HFF-Myc (cell line): ENCODE measurements around the gene NOC4L.
"Not testable (repeated sequence)": the region's sequence is repeated elsewhere in the genome, so short reads cannot be mapped to it uniquely, and the experiment has no call there.

ENCODE experiments used
- DNase-seq: peaks from one replicate; pipeline ENCODE4 v3.0.0-alpha.2; 2011; ENCODE audit warnings: low read depth; ENCODE audit errors: extremely low read depth
- H3K4me3 ChIP-seq: replicated peaks from 2 replicates; pipeline ENCODE4 v1.5.1; 2011; ENCODE audit warnings: low read depth, mild to moderate bottlenecking, control low read depth, low read length
- CTCF ChIP-seq: IDR thresholded peaks from 2 replicates; pipeline ENCODE4 v1.5.1; 2012; ENCODE audit warnings: mild to moderate bottlenecking, low read depth, low read length, control low read depth; ENCODE audit errors: missing control alignments

The NOC4L gene

GRCh38 chr12:132144115-132144809, at the start of gene NOC4L, which contains the start of gene DDX51:
Gene NOC4L, plus strand, starts transcription at chr12:132144457. Its CDS starts 32 bp downstream, at chr12:132144489.
Gene DDX51, minus strand, starts transcription at chr12:132144319. Its CDS starts 23 bp downstream, at chr12:132144296.
- peak within 1 kb of the TSS; percentile 96 for H3K4me3 ChIP-seq
- peak; percentile 73 for DNase-seq
- no peak for TF ChIP-seq CTCF

GRCh38 chr12:132095520-132096409, 48.5 kb upstream of the NOC4L start:
- DNase-seq: no peak
- H3K4me3 ChIP-seq: no peak overlapping the region
- no peak for TF ChIP-seq CTCF

GRCh38 chr12:132099739-132100138, 44.5 kb upstream of the NOC4L start:
- DNase-seq: no peak

GRCh38 chr12:132100306-132101065, 43.8 kb upstream of the NOC4L start:
- no peak overlapping the region for H3K4me3 ChIP-seq
- TF ChIP-seq CTCF: no peak
- DNase-seq: no peak

More at GRCh38 chr12:132099739-132100138, 44.5 kb upstream of the NOC4L start:
- TF ChIP-seq CTCF: no peak
- H3K4me3 ChIP-seq: no peak overlapping the region

- no peak for TF ChIP-seq CTCF
- no peak overlapping the region for H3K4me3 ChIP-seq
- DNase-seq: no peak
These were observed 42.0 kb upstream of the NOC4L start for GRCh38 chr12:132102297-132102696.

- DNase-seq, H3K4me3 ChIP-seq: not testable (repeated sequence)
These were observed 41.2 kb upstream of the NOC4L start for GRCh38 chr12:132103072-132103471.
